CD4-positive, alpha-beta T cell (primary cell): ENCODE measurements around the gene HFE. TPM values are rescaled to one million over a fixed set of nuclear protein-coding genes. Genes with fewer than 3 reads are reported as not detected.

ENCODE experiments used
- ATAC-seq: fragments of 200-7000 bp; cut with Tn5 transposase; one replicate; pipeline ENCODE4 v1.10.0; 2022; ENCODE audit warnings: mild to moderate bottlenecking; ENCODE audit not compliant: poor library complexity
- CTCF ChIA-PET: fragments of 350-600 bp; sonication (Branson Sonifier 250); formaldehyde crosslinking; loops from one replicate; lab custom pipeline; 2021; ENCODE audit warnings: antibody characterized with exemption, inconsistent platforms; lab: Charles Lee
- POLR2A ChIA-PET: fragments of 350-600 bp; sonication (Branson Sonifier 250); formaldehyde crosslinking; loops from one replicate; lab custom pipeline; 2021; ENCODE audit warnings: antibody characterized with exemption, inconsistent platforms; lab: Charles Lee
- DNase-seq, 14 experiments: peaks; one replicate each; pipeline ENCODE4 v3.0.0-alpha.2; 2013 to 2020; ENCODE audit warnings: mixed read lengths in 2 of 14
- H3K27ac ChIP-seq, 2 donors: one replicate each; pipeline versions ENCODE4 v1.5.1 to v1.7.0; 2013; ENCODE audit warnings: low read length in 2 of 2, low read depth in 1 of 2, mild to moderate bottlenecking in 1 of 2
- H3K27me3 ChIP-seq, 2 experiments: 1 replicate in 1 of 2; 2 replicates in 1 of 2; pipeline versions ENCODE4 v1.6.1 to v1.7.0; 2013; ENCODE audit warnings: low read length in 2 of 2, control low read depth in 1 of 2, mild to moderate bottlenecking in 1 of 2, moderate library complexity in 1 of 2; ENCODE audit not compliant: insufficient read depth in 2 of 2, control insufficient read depth in 1 of 2
- H3K36me3 ChIP-seq: one replicate; pipeline ENCODE4 v1.6.1; 2013; ENCODE audit warnings: low read length, control low read depth; ENCODE audit not compliant: insufficient read depth
- H3K4me1 ChIP-seq: one replicate; pipeline ENCODE4 v1.6.1; 2013; ENCODE audit warnings: low read length, control low read depth; ENCODE audit not compliant: insufficient read depth
- H3K4me3 ChIP-seq: one replicate; pipeline ENCODE4 v1.5.1; 2013; ENCODE audit warnings: mild to moderate bottlenecking, low read length, moderate library complexity
- H3K9me3 ChIP-seq, 2 experiments: 1 replicate in 1 of 2; 2 replicates in 1 of 2; pipeline versions ENCODE4 v1.6.1 to v1.7.0; 2013; ENCODE audit warnings: low read length in 2 of 2, mild to moderate bottlenecking in 2 of 2, control low read depth in 1 of 2, moderate library complexity in 1 of 2; ENCODE audit not compliant: control insufficient read depth in 1 of 2, insufficient read depth in 1 of 2
- H3K27ac Mint-ChIP-seq: one replicate; pipeline ENCODE4 v1.8.0; 2020; ENCODE audit warnings: mixed read lengths
- H3K27me3 Mint-ChIP-seq: one replicate; pipeline ENCODE4 v1.8.0; 2021; ENCODE audit warnings: mixed read lengths
- H3K36me3 Mint-ChIP-seq: one replicate; pipeline ENCODE4 v1.8.0; 2021; ENCODE audit warnings: low read depth, mixed read lengths
- H3K4me1 Mint-ChIP-seq: one replicate; pipeline ENCODE4 v1.8.0; 2021; ENCODE audit warnings: low read depth, mixed read lengths
- H3K4me3 Mint-ChIP-seq: one replicate; pipeline ENCODE4 v1.8.0; 2020; ENCODE audit warnings: mild to moderate bottlenecking, mixed read lengths
- H3K9me3 Mint-ChIP-seq: one replicate; pipeline ENCODE4 v1.8.0; 2020; ENCODE audit warnings: mixed read lengths
- intact Hi-C, 2 experiments: fragments of 100-400 bp; cut with DNase I in 1 of 2; cut with micrococcal nuclease in 1 of 2; formaldehyde crosslinking; loops; one replicate each; pipeline versions ENCODE4 v1.15.1 to v1.9.0; 2023 to 2025; cut with DNase I, micrococcal nuclease
- total RNA-seq, 174 experiments: library from RNA in 2 of 174; stranded (reverse) in 2 of 174; gene quantifications; one replicate each; pipeline ENCODE4 v1.2.3 and lab custom pipeline; 2021 to 2026
- TF ChIP-seq, protein P1 (sequence below): fragments of 200-600 bp; IDR thresholded peaks from one replicate; pipeline ENCODE4 v1.8.0; 2022; ENCODE audit warnings: antibody characterized with exemption, mild to moderate bottlenecking

Gene HFE
- total RNA-seq, 2 experiments from 2014 or later: 0.08 to 0.28 TPM

DNA sequence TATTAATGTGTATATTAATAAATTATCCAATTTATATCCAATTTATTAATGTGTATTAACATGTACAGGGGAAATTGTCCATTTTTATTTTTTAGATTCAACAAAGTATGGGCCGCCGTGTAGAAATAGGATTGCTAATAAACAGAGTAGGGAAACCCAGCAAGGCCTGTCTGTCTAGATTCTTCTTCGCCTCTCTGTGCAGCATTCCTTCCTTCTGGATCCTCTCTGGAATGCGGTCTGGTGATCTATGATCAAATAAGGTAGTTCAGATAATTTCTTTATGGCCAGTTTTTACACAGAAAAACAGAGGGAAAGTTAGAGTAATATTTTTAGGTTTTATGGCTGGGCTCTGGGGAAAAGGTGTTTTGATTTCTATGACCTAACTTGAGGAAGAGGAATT lies 19.9 kb upstream of the HFE start:
- DNase-seq (no peak), ATAC-seq (no peak)
- Histone ChIP-seq H3K36me3 (no peaks in the 10 kb centered on the region), H3K27ac (no peak overlapping the region), H3K9me3 (no peaks in the 10 kb centered on the region), H3K4me3 (no peak overlapping the region), H3K27me3 (no peaks in the 10 kb centered on the region), H3K4me1 (peaks cover 3% of the 10 kb centered on the region)
- H3K9me3 Mint-ChIP-seq: no peaks in the 10 kb centered on the region
- POLR2A ChIA-PET: interaction anchor here (1.0 to 3.1 kb wide), 4 partner anchors 19 to 56 kb away, joined by 3 to 12 read pairs (median 4); partner anchors contain the start of gene HFE
- no peak overlapping the region for H3K4me3 Mint-ChIP-seq
- no peaks in the 10 kb centered on the region for H3K36me3 Mint-ChIP-seq
- intact Hi-C loops: loop anchor here in 1 of 2 experiments (10.0 kb wide), 1 partner anchor 87 kb away; a partner anchor contains a TSS
- H3K4me1 Mint-ChIP-seq: peaks cover 11% of the 10 kb centered on the region
- CTCF ChIA-PET: no interaction called here
- H3K27ac Mint-ChIP-seq: no peak overlapping the region
- H3K27me3 Mint-ChIP-seq: no peaks in the 10 kb centered on the region
- TF ChIP-seq, protein P1, sequence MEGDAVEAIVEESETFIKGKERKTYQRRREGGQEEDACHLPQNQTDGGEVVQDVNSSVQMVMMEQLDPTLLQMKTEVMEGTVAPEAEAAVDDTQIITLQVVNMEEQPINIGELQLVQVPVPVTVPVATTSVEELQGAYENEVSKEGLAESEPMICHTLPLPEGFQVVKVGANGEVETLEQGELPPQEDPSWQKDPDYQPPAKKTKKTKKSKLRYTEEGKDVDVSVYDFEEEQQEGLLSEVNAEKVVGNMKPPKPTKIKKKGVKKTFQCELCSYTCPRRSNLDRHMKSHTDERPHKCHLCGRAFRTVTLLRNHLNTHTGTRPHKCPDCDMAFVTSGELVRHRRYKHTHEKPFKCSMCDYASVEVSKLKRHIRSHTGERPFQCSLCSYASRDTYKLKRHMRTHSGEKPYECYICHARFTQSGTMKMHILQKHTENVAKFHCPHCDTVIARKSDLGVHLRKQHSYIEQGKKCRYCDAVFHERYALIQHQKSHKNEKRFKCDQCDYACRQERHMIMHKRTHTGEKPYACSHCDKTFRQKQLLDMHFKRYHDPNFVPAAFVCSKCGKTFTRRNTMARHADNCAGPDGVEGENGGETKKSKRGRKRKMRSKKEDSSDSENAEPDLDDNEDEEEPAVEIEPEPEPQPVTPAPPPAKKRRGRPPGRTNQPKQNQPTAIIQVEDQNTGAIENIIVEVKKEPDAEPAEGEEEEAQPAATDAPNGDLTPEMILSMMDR: no peak

DNA sequence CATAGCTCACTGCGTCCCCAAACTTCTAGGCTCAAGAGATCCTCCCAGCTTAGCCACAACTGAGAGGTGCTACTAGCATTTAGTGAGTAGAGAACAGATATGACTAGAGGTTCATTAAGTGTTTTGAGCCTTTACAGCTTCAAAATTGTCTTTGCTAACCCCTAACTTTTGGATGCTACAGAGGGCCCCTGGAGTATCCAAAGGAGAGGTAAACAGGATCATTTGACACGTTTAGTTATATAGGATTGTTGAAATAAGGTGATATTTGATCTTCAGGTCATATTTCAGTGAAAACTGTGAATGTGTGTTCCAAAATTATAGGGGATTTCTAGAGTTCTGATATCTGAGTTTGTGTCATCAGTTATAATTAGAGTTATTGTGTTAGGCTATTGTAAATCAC lies 19.2 kb upstream of the HFE start:
- no peaks in the 10 kb centered on the region for H3K36me3 ChIP-seq
- H3K4me1 ChIP-seq: peaks cover 3% of the 10 kb centered on the region
- ChIA-PET POLR2A (interaction anchor here (1.0 to 3.1 kb wide), 5 partner anchors 19 to 55 kb away, joined by 3 to 12 read pairs (median 4); partner anchors contain the start of gene HFE), CTCF (interaction anchor here (2.4 kb wide), 1 partner anchor 29 kb away, joined by 11 read pairs; no protein-coding TSS in a partner anchor)
- ATAC-seq (no peak), DNase-seq (no peak)
- H3K4me3 ChIP-seq: no peak overlapping the region
- TF ChIP-seq, protein P1: no peak
- Mint-ChIP-seq H3K4me1 (peaks cover 11% of the 10 kb centered on the region), H3K4me3 (no peak overlapping the region), H3K27me3 (no peaks in the 10 kb centered on the region), H3K9me3 (no peaks in the 10 kb centered on the region), H3K36me3 (no peaks in the 10 kb centered on the region), H3K27ac (no peak overlapping the region)
- no peaks in the 10 kb centered on the region for H3K9me3 ChIP-seq
- H3K27ac ChIP-seq: no peak overlapping the region
- no peaks in the 10 kb centered on the region for H3K27me3 ChIP-seq
- intact Hi-C loops: loop anchor here in 1 of 2 experiments (10.0 kb wide), 1 partner anchor 87 kb away; a partner anchor contains a TSS

DNA sequence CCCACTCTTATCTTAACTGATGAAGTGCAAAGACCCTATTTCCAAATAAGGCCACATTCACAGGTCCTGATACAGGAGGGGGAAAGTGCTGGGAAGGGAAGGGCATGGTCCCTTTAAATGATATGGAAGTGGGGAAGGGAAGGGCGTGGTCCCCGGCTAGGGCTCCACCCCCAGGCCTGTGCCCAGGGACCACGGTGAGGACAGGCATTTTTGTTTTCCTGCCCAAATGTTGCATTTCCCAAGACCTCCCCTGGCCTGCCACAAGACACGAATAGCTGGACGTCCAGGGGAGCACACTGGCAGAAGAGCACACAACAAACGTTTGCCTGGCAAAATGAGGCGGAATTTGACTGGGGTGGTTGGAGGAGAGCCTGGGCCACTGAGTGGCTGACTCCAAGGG lies 16.1 kb upstream of the HFE start:
- DNase-seq (no peak), ATAC-seq (no peak)
- peaks cover under 1% of the 10 kb centered on the region for H3K4me1 ChIP-seq
- H3K36me3 ChIP-seq: no peaks in the 10 kb centered on the region
- intact Hi-C loops: no loop called here
- ChIA-PET POLR2A (no interaction called here), CTCF (interaction anchor here (1.1 kb wide), 1 partner anchor 26 kb away, joined by 3 read pairs; no protein-coding TSS in a partner anchor)
- Mint-ChIP-seq H3K27ac (no peak overlapping the region), H3K4me1 (peaks cover under 1% of the 10 kb centered on the region), H3K9me3 (no peaks in the 10 kb centered on the region), H3K27me3 (no peaks in the 10 kb centered on the region), H3K36me3 (no peaks in the 10 kb centered on the region), H3K4me3 (no peak overlapping the region)
- TF ChIP-seq, protein P1: no peak
- H3K9me3 ChIP-seq: no peaks in the 10 kb centered on the region
- no peaks in the 10 kb centered on the region for H3K27me3 ChIP-seq
- H3K27ac ChIP-seq: no peak overlapping the region
- no peak overlapping the region for H3K4me3 ChIP-seq
